NCI-H1694 treated with DMSO at 0.1 percent for 48 hours (cell line): ENCODE data around the gene ANGPTL2.
"Not testable (repeated sequence)": the region's sequence is repeated elsewhere in the genome, so short reads cannot be mapped to it uniquely, and the experiment has no call there.

Source experiments
- DNase-seq: peaks from one replicate; lab custom pipeline; 2025; lab: John Stamatoyannopoulos, UW

The ANGPTL2 gene

GRCh38 chr9:127122176-127123063 lies at the start of gene ANGPTL2:
TSS of gene ANGPTL2 (minus strand) at chr9:127122635. CDS start at chr9:127108731, 13,904 bp downstream.
- DNase-seq: peak; percentile 82

DNA sequence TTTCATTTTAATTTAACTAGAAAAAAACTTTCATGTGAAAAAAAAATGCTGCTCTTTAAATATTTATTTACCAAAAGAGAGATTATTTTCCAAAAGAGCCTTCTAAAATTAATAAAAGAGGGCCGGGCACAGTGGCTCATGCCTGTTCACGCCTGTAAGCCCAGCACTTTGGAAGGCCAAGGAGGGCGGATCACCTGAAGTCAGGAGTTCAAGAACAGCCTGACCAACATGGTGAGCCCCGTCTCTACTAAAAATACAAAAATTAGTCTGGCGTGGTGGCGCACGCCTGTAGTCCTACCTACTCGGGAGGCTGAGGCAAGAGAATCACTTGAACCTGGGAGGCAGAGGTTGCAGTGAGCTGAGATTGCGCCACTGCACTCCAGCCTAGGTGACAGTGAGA lies 48.9 kb upstream of the ANGPTL2 start:
- DNase-seq: not testable (repeated sequence)

DNA sequence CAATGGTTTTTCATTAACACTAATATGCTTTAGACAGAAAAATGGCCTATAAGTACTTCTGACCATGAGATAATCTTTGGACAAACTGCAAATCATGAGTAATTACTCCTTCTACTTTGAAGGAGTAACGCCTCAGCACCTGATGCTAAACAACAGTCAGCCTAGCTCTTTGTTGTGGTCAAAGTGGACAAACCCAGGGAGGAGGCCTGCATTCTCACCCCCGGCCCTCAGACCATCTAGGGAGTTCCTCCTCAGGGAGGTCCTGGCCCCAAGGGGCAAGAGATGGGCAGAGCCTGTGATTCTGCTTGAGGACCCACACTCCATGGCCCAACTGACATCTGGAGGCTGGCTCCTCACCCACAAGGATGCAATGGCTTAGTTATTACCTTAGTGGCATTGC lies 48.2 kb upstream of the ANGPTL2 start:
- no peak for DNase-seq

GRCh38 chr9:127170103-127170502 lies 47.7 kb upstream of the ANGPTL2 start:
- no peak for DNase-seq

DNA sequence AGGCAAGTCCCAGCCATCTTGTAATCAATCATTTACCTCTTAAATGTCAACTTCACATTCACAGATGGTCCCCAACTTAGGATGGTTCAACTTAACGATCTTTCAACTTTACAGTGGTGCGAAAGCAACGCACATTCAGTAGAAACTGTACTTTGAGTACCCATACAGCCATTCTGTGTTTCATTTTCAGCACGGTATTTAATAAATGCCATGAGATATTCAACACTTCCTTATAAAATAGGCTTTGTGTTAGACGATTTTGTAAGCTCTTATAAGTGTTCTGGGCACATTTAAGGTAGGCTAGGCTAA lies 47.1 kb upstream of the ANGPTL2 start:
- DNase-seq: no peak

DNA sequence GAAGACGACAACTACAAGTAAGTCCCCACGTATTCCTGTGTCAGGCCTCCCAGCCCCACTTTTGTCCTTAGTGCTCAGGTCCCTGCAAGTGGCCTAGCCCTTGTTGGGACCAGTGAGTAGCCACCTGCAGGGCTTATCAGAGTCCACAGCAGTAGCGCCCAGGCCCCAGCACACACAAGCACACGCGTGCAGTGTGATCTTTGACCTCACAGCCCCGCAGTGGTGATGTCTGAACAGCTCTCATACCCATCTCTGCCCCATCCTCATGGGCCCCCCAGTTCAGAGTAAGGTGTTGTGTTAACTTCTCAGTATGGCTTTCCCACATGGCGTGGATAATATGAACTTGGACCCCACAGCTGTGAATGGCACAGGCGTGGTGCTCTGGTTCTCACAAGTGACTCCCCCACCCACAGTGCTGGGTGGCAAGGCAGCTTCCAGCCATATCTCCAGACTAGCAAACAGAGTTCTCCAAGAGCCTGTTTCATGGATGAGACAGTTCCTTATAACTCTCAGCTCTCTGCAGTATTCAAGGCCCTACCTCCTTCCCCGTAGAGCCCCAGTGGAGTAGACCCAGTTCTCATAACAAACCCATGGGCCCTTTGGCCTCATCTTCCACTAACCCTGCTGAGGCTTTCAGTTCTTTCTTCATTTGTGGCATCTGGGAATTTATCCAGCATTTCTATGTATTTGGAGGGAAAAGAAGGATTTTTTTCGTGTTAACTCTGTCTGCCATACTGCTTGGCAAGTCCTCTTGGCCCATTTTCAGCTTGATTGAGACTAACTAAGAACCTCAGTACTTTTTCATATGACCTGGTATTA lies 46.5 kb upstream of the ANGPTL2 start:
- no peak for DNase-seq

DNA sequence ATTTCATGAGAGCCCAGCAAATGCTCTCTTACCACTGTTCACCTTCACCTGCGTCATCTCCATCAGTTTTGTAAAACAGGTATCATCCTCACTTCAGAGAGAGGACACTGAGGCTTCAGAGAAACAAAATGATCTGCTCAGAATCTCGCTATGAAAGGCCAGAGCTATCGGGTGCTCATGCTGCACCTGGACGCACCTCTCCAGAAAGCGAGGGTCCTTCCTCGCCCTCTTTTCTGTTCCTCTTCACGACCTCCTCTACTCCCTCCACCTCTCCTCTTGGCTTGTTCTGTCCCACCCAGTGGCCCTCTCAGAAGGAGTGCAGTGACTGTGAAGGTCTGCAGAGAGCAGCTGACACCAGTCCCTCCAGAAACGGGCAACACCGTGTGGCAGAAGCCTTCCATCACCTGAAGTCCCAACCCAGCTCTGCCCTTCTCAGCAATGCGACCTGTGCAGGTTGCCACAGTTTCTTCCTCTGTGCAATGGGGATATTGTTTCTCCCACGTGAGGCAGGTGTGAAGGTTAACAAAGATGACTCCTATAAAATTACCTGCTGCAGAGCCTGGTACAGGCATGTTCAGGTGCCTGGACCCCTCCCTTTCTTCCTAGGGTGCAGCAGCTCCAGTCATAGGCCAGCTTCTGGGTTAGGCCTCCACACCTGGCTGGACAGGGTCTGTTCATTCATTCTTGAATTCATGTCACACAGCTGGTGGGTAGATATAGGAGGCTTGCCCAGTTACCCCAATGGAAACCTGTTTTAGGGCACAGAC lies 45.3 kb upstream of the ANGPTL2 start:
- no peak for DNase-seq

DNA sequence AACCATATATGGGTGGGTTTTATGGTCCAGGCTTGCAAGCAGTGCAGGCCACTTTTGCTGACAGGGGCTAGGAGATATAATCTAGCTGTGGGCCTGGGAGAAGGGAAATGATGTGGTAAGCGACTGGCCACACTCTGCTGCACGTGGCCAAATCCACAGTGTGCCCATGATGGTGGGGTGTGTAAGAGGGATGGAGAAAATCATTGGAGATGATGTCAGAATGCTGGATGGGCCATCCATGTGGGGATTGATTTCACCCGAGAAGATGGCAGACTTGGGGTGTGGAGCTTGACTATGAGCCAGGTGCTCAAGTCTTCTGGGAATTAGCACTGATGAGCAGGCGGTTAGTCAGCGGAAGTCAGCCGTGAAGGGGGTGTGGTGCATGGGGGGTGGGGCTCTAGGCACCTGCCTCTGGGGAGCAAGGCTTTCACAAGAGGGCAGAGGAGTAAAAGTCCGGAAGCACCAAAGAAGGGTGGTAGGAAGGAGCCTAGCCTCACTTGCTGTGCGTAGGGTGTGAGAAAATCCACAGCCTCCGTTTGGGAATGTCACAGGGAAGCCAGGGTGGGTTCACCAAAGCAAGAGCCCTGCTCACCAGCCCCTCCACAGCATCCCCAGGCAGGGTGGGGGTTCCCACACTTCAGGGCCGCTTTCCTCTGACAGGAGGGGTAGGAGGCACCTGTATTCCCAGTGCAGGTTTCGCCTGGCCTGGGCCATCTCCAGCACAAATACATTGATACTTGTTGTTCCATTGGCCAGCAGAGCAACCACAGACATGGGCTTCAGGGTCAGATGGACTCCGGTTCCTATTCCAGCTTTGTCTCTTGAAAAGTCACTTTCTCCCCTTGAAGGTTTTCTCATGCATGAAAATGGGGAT lies 44.5 kb upstream of the ANGPTL2 start:
- no peak for DNase-seq

DNA sequence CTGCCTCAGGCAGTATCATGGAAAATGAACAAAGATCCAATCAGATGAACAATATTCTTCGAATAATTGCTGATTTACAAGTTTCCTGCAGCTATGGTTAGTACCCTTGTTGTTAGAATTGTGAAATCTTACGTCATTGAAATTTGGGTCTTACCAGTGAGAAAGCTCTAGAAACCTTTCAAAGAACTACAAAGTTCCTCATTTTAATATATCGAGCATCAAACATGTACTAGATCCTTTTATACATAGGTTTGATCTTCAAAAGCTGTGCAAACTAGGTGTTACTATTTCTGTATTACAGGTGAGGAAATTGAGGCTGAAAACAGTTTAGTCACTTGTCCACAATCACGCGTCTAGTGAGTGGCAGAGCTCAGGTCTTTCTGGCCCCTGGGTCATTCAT lies 43.7 kb upstream of the ANGPTL2 start:
- DNase-seq: no peak

GRCh38 chr9:127165116-127165515 lies 42.7 kb upstream of the ANGPTL2 start:
- no peak for DNase-seq

GRCh38 chr9:127163409-127163808 lies 41.0 kb upstream of the ANGPTL2 start:
- DNase-seq: no peak

DNA sequence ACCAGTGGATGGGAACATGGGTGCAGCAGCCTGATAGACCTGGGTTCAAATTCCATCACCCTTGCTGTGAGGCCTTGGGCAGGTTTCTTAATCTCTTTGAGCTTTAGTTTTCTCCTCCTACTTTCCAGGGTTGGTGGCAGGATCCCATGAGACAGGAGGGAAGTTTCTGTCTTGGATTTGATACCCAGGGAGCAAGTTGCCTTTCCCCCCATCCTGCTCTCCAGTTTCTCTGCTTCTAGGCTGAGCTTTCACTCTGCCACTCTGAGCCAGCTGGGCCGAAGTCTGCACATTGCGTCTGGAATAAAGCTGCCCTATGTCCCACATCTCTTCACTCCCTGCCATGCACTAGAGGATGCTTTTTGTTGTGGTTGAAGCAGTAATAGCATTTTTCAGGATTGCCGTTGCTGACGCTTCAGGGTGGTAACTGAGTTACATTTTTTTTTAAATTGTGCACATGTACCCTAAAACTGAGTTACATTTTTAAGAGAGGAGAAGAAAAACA lies 40.5 kb upstream of the ANGPTL2 start:
- no peak for DNase-seq

GRCh38 chr9:127162046-127162863 lies 39.8 kb upstream of the ANGPTL2 start:
- no peak for DNase-seq

- DNase-seq: no peak
Measured at GRCh38 chr9:127161081-127161624, 38.7 kb upstream of the ANGPTL2 start.

DNA sequence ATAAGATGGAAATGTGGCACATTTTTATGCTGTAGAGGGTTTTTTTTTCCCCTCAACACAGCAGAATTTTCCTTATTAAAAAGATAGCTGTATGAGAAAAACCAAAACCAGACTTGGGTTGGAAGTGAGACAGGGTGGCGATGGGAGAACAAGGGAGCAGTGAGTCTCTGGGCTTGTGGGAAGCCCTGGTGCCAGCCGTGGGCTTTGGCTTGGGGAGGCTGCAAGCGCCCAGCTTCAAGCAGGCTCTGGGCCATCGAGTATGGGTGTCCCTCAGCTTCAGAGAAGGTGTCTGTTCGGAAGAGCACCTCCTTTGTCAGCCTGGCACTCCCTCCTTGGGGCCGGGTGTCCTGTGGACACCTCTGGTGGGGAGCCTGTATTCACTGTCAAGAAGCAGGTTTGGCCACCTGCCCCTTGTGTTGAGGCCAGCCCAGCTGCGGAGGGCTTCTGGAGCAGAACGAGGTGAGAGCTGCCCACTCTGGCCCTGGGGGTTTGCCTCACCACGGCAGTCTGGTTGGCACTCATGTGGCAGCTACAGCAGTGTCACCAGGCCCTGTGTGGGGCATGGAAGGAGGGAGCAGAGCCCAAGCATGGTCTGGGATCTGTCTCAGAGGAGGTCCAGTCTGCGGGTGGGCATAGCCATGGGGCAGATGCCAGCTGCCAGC lies 37.6 kb upstream of the ANGPTL2 start:
- no peak for DNase-seq

DNA sequence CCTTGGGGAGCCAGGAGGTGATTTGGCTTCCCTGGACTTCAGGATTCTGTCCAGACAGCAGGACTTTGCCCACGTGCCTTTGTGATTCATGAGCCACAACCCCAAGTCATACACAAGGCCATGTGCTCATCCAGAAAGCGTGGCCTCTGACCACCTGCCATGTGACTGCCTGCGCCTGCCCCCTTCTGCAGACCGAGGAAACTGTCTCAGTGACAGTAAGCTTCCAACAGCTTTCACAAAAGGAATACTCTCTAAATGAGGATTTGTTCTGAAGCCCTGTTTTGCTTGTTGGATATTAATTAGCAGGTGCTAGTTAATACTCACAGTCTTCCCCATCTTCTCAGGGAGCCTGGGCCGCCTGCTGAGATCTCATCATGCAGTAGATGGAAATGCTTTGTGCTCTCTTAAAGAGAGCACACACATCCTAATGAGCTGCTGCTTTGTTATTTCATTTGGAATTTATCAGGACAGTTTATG lies 36.9 kb upstream of the ANGPTL2 start:
- DNase-seq: no peak

- DNase-seq: no peak
Measured at GRCh38 chr9:127158786-127159324, 36.4 kb upstream of the ANGPTL2 start.

DNA sequence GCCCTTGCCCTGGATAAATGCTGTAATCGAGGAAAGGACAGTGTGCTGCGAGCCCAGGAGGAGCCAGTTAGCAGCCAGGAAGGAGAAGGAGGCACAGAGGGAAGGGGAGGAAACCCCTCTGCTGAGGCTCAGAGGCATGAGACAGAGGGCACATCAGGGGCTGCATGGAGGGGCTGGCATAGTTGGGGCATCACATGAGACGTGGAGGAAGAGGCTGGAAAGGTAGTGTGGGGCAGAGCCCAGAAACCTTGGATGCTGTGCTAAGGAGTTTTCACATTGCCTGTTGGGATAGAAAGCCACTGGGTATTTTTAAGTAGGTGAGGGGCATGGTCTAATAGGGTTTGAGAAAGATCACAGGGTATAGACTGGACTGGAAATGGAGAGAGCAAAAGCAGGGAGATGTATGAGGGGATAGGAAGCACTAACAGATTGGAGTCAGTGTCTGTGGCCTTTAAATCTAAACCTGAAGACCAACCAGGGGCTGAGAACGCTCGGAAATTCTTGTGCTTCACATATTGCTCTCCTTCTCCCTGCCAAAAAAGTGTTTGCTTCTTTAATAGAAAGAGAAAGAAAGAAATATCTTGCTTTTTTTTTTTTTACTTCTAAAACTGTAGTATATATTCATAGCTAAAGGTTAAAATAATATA lies 33.0 kb upstream of the ANGPTL2 start:
- DNase-seq: no peak
